Measurements from ENCODE around the gene AJM1.

GRCh38 chr9:136882109-136882946, 40.0 kb downstream of the AJM1 start:
- TF ChIP-seq EZH2 (IDR thresholded peaks at IDR 0.05; ENCODE audit: low read depth, low read length, severe bottlenecking) (no peak), TAF1 (IDR thresholded peaks at IDR 0.05; ENCODE audit: low read depth, low read length) (no peak), EP300 (IDR thresholded peaks at IDR 0.05; ENCODE audit: borderline replicate concordance in 1 of 2, low read depth in 2 of 2, low read length in 2 of 2) (no peak), CTCF (IDR thresholded peaks at IDR 0.05; ENCODE audit: control extremely low read depth in 1 of 3, insufficient read depth in 1 of 3, low read depth in 1 of 3, low read length in 3 of 3) (no peak), POLR2A (IDR thresholded peaks at IDR 0.05; ENCODE audit: control extremely low read depth in 1 of 2, low read depth in 2 of 2, low read length in 2 of 2) (no peak), PHF8 (conservative IDR thresholded peaks at IDR 0.05; ENCODE audit: low read depth, low read length) (no peak), GABPA (IDR thresholded peaks at IDR 0.05; ENCODE audit: borderline replicate concordance, insufficient read depth, low read length) (no peak), ATF3 (IDR thresholded peaks at IDR 0.05; ENCODE audit: insufficient read depth, low read depth, low read length) (no peak)

Measured in H1 (cell line).